Lower leg skin (tissue), 4 donors: ENCODE results near the gene TTC34. TPM values are rescaled to one million over a fixed set of nuclear protein-coding genes. Genes with fewer than 3 reads are reported as not detected.
"Not testable (repeated sequence)": the region's sequence is repeated elsewhere in the genome, so short reads cannot be mapped to it uniquely, and the experiment has no call there.

ENCODE experiments used
- DNase-seq, 2 donors: peaks; one replicate each; pipeline ENCODE4 v3.0.0-alpha.2; 2019; ENCODE audit warnings: low spot score in 2 of 2
- H3K4me3 ChIP-seq: fragments of 200-600 bp; sonication (generic); 2 replicates; pipeline ENCODE4 v1.5.1; 2017; ENCODE audit warnings: mild to moderate bottlenecking, low read depth; ENCODE audit not compliant: poor library complexity, severe bottlenecking
- POLR2A ChIP-seq, 2 donors: fragments of 450-650 bp; IDR thresholded peaks; one replicate each; pipeline ENCODE4 v1.6.1; 2016 to 2017; ENCODE audit warnings: antibody characterized with exemption in 2 of 2, mild to moderate bottlenecking in 1 of 2, moderate library complexity in 1 of 2
- WGBS, 2 donors: methylation state at CpG; one replicate each; pipeline ENCODE4 v1.1.5; 2018; 5-methylcytosine and 5-hydroxymethylcytosine counted together
- intact Hi-C: fragments of 100-400 bp; cut with DNase I; formaldehyde crosslinking; loops from one replicate; pipeline ENCODE4 v1.15.0; 2023; ENCODE audit warnings: low total_unique reads
- total RNA-seq, 4 donors: library from RNA; depleted of rRNA; stranded (reverse); fragments of >200 nt; gene quantifications; one replicate each; pipeline ENCODE4 v1.1.0, GENCODE V29; 2016
- TF ChIP-seq, protein P1 (sequence below), 3 donors: fragments of 450-650 bp; IDR thresholded peaks; one replicate each; pipeline ENCODE4 v1.5.1; 2016; ENCODE audit warnings: antibody characterized with exemption in 3 of 3, mild to moderate bottlenecking in 3 of 3, moderate library complexity in 2 of 3

Gene TTC34
- total RNA-seq, 4 donors from 2014 or later = 0.07 to 0.23 (median 0.17) TPM

DNA sequence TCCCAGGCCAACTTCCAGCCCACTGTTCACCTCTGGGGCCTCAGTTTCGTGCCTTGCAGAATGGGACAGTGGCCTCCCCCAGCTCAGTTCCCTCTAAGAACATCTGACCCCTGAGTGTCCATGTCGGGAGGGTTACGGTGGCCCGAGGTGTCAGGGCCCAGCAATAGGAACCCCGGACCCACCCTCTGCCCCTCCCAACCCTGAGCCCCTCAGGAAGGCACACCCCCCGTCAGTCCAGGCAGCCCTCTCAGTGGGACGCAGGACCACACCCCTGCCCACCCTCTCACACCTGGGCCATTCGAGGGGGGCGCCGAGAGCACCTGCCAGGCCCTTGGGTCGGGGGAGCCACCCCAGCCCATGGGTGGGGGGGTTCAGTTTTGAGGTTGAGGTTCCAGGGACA, 447 bp downstream of the TTC34 start:
- intact Hi-C loops = no loop called here

GRCh38 chr1:2800664-2801045, 838 bp downstream of the TTC34 start:
- TF ChIP-seq, protein P1, sequence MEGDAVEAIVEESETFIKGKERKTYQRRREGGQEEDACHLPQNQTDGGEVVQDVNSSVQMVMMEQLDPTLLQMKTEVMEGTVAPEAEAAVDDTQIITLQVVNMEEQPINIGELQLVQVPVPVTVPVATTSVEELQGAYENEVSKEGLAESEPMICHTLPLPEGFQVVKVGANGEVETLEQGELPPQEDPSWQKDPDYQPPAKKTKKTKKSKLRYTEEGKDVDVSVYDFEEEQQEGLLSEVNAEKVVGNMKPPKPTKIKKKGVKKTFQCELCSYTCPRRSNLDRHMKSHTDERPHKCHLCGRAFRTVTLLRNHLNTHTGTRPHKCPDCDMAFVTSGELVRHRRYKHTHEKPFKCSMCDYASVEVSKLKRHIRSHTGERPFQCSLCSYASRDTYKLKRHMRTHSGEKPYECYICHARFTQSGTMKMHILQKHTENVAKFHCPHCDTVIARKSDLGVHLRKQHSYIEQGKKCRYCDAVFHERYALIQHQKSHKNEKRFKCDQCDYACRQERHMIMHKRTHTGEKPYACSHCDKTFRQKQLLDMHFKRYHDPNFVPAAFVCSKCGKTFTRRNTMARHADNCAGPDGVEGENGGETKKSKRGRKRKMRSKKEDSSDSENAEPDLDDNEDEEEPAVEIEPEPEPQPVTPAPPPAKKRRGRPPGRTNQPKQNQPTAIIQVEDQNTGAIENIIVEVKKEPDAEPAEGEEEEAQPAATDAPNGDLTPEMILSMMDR (IDR thresholded peaks at IDR 0.05) = no peak
- TF ChIP-seq POLR2A (IDR thresholded peaks at IDR 0.05) = no peak
- DNase-seq = no peak
- H3K4me3 ChIP-seq = no peak overlapping the region
- intact Hi-C loops = no loop called here
- WGBS, 2 donors = 73 to 77% methylated on average over 3 to 9 of the region's 12 CpGs

More for the DNA sequence above, 447 bp downstream of the TTC34 start:
- TF ChIP-seq, protein P1 (IDR thresholded peaks at IDR 0.05) = no peak
- TF ChIP-seq POLR2A (IDR thresholded peaks at IDR 0.05) = no peak
- 62 to 94% methylated on average over 3 to 11 of the region's 11 CpGs for WGBS, 2 donors
- DNase-seq = no peak
- no peak overlapping the region for H3K4me3 ChIP-seq

DNA sequence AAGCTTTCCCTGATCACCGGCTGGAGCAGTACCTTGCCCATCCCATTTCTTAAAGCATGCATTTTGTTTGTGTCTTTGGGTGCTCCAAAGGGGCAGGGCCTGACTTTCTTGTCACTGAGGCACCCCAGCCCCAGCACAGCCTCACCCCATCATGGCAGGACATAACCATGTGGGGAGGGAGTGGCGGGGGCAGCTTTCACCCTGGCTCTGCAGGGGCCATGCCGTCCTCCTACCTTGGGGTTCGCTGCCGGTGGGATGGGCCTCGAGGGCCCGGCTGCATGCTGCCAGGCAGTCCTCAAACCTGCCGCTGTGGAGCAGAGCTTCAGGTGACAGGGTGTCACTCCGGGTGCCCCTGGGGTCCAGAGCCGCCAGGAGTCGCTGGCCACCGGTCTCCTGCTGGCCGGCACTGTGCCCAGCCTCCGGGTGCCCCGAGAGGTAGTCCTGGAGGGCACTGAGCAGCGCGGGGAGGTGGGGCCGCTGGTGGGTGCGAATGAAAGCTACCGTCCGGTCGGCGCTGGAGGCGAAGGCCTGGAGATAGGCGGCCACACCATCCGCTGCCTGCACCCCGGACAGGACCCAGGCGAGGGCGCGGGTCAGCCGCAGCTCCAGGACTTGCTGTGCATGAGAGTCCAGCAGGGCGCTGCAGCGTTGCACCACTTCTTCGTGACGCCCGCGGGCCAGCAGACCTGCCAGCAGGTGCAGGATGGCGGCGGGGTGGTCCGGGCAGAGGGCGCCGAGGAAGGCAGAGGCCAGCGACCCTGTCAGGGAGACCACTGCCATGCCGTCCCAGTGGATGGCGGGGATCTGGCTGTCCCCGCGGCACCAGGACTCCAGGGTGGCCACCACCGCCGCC, 1.5 kb downstream of the TTC34 start:
- DNase-seq = peak in 1 of 2 donors; percentile 68
- intact Hi-C loops = no loop called here
- WGBS, 2 donors = 88 to 89% methylated on average over 29 to 33 of the region's 49 CpGs
- TF ChIP-seq, protein P1 (IDR thresholded peaks at IDR 0.05) = no peak
- no peak for TF ChIP-seq POLR2A (IDR thresholded peaks at IDR 0.05)
- no peak overlapping the region for H3K4me3 ChIP-seq

- WGBS, 2 donors = 94 to 96% methylated on average over 7 of the region's 7 CpGs
- intact Hi-C loops, H3K4me3 ChIP-seq: not testable (repeated sequence)
- peak in 1 of 2 donors; percentile 54 for DNase-seq
Measured at GRCh38 chr1:2798958-2799357, 2.5 kb downstream of the TTC34 start.

- 56 to 63% methylated on average over 6 of the region's 6 CpGs for WGBS, 2 donors
Measured at GRCh38 chr1:2797741-2798016, 3.8 kb downstream of the TTC34 start.

More at GRCh38 chr1:2797741-2798016, 3.8 kb downstream of the TTC34 start:
- intact Hi-C loops = no loop called here
- no peak overlapping the region for H3K4me3 ChIP-seq
- TF ChIP-seq, protein P1 (IDR thresholded peaks at IDR 0.05) = no peak
- TF ChIP-seq POLR2A (IDR thresholded peaks at IDR 0.05) = no peak
- DNase-seq = peak in 1 of 2 donors; percentile 53
